ENCODE measurements around the gene GIMAP6.
"Not testable (repeated sequence)": the region's sequence is repeated elsewhere in the genome, so short reads cannot be mapped to it uniquely, and the experiment has no call there.

The GIMAP6 gene

DNA sequence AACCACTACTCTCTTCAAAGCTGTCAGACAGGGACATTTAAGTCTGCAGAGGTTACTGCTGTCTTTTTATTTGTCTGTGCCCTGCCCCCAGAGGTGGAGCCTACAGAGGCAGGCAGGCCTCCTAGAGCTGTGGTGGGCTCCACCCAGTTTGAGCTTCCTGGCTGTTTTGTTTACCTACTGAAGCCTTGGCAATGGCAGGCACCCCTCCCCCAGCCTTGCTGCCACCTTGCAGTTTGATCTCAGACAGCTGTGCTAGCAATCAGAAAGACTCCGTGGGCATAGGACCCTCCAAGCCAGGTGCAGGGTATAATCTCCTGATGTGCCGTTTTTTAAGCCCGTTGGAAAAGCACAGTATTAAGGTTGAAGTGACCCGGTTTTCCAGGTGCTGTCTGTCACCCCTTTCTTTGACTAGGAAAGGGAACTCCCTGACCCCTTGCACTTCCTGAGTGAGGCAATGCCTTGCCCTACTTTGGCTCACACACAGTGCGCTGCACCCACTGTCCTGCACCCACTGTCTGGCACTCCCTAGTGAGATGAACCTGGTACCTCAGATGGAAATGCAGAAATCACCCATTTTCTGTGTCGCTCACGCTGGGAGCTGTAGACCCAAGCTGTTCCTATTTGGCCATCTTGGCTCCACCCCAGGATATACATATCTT, 52.1 kb downstream of the GIMAP6 start:
- not testable (repeated sequence) for DNase-seq

Data from stimulated activated CD4-positive, alpha-beta T cell treated with anti-CD3 and anti-CD28 coated beads, Interleukin-4, amount 100 ng/mL, for 1 hour (primary cell).